ENCODE data around the gene EDN2.

GRCh38 chr1:41475346-41475745 lies 9.1 kb downstream of the EDN2 start:
- TF ChIP-seq CTCF (IDR thresholded peaks at IDR 0.05 in 4 of 5, conservative IDR thresholded peaks at IDR 0.05 in 1 of 5) = no peak
- TF ChIP-seq POLR2A (IDR thresholded peaks at IDR 0.05) = no peak
